Karpas-422 (cell line): ENCODE results near the gene CCNYL1. TPM values are rescaled to one million over a fixed set of nuclear protein-coding genes. Genes with fewer than 3 reads are reported as not detected.

Experiments used
- small RNA-seq: library from RNA; depleted of rRNA; stranded (forward); fragments of <200 nt; gene quantifications from one replicate; pipeline ENCODE3, GENCODE V24; 2014
- total RNA-seq: library from RNA; depleted of rRNA; stranded (reverse); fragments of >200 nt; shearing (Covaris generic); gene quantifications from 2 replicates; pipeline ENCODE4 v1.2.3, GENCODE V29; 2014; ENCODE audit warnings: low replicate concordance; rRNA removed

CCNYL1 gene
- total RNA-seq, 1 experiment from 2014 or later = 30.5 TPM

Small RNA genes within 50 kb of the gene (small RNA-seq; reads per million reads assigned to genes)
- gene RF00019 (not detected), gene RNU6-664P (not detected)

Other genes starting within 250 kb of the CCNYL1 start
- 44.7 and 74.6 TPM in 2 replicates for gene CREB1, start 181.7 kb upstream of the CCNYL1 start, total RNA-seq
- gene METTL21A, start 86.2 kb upstream of the CCNYL1 start, total RNA-seq = 67.9 and 76.3 TPM in 2 replicates
- gene FZD5, start 58.3 kb downstream of the CCNYL1 start, total RNA-seq = 4.0 and 4.8 TPM in 2 replicates